Amniotic stem cell (primary cell): ENCODE results near the gene KIAA1755.
A peak's percentile ranks its signal among the peaks of the same experiment; 100 is the strongest.

ENCODE experiments used
- DNase-seq: peaks from one replicate; lab custom pipeline; 2025; lab: John Stamatoyannopoulos, UW

Gene KIAA1755

DNA sequence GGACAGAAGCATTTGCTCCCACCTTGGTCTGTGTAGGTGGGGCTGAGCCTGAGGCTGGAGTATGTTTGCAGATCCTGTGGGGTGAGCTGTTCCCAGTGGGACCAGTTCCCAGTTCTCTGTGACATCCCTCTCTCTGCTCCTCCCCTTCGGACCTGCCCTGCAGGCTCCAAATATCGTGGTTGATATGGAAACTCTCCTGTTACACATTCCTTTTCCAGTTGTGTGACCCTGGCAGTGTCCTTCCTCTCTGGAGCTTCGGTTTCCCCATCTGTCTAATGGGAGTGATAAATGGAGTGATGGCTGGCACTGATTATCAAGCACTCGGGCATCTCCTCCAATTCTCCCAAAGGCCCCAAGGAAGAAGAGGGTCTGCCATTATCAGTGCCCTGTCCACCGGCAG lies 79.8 kb downstream of the KIAA1755 start:
- no peak for DNase-seq

- no peak for DNase-seq
Observed at GRCh38 chr20:38179846-38180245, 80.7 kb downstream of the KIAA1755 start.

GRCh38 chr20:38178581-38178980 lies 82.0 kb downstream of the KIAA1755 start:
- DNase-seq: no peak

DNA sequence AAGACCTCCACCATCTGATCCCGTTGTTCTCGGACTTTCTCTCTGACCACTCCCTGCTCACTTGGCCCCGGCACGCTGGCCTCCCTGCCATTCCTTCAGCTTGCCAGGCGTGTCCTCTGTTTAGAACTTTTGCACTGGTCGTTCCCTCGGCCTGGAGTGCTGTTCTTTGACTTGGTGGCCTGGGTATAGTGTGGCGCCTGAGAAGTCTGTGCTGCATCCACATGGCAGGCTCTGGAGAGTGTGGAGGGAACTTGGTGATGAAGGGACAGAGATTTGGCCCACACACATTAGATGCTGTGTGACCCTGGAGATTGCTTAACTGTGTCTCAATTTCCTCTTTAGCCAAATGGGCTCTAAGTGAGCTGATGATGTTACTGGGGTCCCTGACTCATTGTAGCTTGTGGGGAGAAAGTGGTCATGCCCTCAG lies 82.5 kb downstream of the KIAA1755 start:
- no peak for DNase-seq

- DNase-seq: no peak
Observed at GRCh38 chr20:38177201-38177600, 83.3 kb downstream of the KIAA1755 start.

DNA sequence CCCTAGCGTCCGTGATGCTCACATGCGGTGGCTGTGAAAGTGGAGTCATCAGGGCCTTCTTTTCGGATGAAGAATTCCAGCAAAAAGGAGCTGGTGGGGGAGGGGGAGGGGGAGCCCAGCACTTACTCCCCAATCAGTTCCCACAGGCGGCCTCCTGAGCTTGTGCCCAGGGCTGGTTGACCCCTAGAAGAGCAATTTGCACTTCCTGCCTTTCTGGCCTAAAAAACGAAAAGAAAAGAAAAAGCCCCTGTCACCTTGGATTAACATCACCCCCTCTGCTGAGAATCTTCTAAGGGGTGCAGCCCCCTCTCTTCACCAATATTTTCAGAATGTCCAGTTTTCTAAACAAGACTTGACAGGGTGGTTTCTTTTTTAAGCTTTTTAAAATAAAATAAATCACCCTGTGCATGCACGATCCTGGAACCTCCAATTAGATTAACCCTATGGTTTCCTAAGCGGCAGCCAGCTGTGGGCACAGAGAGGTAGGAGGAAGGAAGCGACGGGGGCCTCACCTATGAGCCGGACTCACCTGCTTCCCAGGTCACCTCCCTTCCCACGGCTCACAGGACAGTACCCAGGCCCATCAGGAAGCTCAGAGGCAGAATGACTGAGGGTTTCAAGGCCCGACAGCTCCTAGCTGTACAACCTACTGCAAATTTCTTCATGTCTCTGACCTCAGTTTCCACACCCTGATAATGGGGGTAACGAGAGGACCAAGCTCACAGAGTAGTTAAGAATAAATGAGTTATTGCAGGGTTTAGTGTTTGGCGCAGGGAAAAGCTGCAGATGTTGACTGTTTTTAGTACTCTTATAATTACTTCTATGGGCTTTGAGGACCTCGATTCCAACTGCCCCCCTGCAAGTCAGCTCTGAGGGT lies 85.0 kb downstream of the KIAA1755 start:
- no peak for DNase-seq

- DNase-seq: peak; percentile 60
Observed at GRCh38 chr20:38173237-38174156, 87.0 kb downstream of the KIAA1755 start.

DNA sequence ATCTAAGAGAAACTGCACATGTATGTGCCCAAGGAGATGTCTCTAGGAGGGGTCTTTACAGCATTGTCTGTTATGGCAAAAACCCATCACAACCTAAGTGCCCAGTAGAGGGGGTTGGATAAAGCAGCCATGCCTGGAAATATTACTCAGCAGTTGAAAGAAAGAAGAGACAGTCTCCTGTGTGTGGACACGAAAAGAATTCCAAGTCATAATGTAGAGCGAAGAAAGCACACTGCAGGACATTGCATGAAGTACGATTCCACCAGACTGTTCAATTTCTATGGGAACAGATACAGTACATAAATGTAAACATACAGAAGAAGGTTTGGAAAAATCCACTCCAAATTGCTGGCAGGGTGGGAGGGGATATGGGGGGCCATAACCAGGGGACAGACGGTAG lies 88.1 kb downstream of the KIAA1755 start:
- DNase-seq: no peak

DNA sequence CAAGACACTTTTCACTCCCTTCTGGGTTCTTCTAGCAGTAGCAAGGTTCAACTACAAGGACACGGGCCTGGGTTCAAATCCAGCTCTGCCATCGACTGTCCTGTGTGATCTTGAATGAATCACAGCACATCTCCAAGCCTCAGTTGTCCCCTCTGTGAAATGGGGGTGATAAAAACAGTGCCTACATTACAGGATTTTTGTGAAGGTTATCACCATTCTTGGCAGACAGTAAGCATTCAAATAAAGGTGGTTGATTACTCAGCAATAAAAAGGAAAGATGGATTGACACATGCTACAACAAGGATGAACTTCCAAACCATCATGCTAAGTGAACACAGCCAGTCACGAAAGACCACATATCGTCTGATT lies 88.9 kb downstream of the KIAA1755 start:
- DNase-seq: no peak

- DNase-seq: no peak
Observed at GRCh38 chr20:38170826-38171674, 89.5 kb downstream of the KIAA1755 start.

DNA sequence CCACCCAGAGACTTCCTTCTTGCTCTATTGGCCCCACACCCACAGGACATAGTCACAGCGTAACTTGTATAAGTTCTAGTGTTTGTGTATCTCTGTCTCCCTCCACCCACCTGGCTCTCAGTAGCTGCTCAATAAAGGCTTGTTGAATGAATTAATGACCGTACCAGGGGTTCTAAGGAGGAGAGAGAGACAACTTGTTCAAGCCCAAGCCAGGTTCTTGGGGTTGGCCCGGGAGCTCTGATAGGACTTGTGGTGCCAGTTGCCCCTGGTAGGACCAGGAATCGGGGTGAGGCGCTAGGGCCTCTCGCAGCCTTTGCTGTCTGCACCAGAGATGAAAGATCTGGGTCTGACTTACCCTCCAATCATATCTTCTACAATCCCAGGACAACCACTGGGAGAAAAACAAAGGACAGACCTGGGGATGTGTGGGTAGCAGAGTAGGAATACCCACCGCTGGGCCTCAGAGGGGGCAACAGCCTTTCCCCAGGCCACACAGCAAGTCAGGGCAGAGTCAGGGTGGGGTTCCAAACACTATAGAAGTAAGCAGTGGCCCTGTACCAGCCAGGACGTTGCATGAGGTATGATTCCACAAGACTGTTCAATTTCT lies 90.2 kb downstream of the KIAA1755 start:
- no peak for DNase-seq

DNA sequence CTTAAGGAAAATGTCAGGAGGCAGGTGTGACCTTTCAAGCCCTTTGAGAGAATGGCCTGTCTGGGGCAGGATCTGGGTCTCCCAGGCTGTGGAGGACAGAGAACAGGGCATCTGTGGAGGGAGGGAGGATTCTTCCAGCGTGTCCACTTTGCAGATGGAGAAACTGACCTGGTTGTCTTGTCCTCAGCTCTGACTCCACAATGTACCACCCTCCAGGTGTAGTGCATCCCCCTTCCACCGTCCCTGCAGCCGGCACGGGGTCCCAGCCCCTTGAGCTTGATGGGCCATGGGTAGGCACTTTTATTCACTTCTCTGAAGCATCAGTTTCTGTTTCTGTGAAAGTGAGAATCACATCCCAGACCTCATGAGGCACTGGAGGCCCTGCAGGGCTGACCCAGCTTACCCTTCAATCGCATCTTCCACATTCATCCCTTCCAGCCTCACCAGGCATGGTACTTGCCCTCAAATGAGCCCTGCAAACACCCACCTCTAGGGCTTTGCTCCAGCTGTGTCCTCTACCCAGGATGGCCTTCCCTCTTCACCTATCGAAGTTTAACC lies 90.8 kb downstream of the KIAA1755 start:
- DNase-seq: no peak

DNA sequence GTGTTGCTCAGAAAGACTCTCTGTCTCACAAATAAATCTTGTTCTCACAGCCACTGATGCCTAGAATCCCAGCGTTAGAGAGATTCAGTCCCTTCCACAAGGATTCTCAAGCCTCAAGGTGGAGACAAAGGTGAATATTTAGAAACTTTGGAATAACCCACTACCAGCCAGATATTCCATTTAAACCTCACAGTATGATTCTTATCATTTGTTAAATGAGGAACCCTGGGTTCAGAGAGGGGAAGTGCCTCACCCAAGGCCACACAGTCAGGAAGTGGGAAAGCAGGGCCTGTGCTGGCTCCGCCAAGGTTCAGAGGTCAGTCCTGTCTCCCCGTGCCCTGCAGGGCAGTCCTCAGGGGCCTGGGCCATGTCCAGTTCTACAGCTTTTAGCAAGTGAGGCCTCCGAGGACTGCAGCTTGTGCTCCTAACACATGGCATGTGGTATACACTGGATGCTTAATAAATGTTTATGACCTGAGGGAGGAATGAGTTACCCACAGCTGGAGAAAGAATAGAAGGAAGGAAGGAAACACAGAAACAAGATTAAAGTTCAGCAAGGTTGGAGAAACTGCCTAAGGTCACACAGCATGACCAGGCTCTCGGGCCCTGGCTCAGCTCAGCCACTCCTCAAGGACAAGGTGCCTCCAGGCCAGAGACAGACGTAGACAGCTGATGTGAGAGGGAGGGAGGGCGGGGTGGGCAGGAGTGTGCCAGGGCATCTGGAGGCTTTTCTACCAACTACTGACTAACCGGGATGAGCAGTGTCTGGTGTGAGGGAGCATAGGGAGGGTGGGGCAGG lies 91.5 kb downstream of the KIAA1755 start:
- DNase-seq: no peak

DNA sequence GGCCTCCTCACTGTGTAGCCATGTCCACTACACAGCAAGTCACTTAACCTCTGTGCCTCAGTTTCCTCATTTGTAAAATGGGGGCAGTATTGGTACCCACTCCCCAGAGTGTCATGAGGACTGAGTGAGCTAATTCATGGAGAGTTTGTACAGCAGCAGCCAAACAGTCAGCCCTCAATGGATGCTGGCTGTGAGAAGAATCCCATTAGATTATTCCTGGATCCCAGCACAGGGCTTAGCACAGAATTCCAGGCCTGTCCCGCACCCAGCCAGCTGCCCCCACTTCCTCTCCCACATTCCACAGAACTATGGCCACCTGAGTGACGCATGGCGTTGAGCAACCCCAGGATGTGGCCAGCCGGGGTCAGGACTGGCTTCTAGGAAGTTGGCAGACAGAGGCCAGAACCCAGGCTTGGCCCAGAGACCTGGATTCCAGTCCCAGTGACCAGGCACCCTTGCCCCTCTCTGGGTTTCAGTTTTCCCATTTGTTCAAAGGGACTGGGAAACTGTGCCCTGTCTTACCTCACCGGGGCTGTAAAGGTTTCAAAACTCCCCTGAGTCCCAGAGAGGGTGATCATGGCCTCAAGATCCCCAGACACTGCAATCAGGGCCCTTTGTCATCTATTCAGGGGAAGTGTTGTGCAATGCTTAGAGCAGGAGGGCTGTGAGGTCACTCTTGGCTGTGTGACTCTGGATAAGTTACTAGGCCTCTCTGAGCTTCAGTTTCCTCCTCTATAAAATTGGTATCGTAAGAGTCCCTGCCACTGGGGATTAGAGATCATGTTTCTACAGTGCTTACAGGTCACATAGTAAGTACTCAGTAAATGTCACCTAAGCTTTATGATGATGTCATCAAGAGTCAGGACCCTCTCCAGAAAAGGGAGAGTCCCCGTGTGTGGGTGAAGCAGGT lies 92.4 kb downstream of the KIAA1755 start:
- peak; percentile 45 for DNase-seq

- DNase-seq: no peak
Observed at GRCh38 chr20:38167328-38167850, 93.1 kb downstream of the KIAA1755 start.

GRCh38 chr20:38166703-38167233 lies 93.8 kb downstream of the KIAA1755 start:
- DNase-seq: no peak

- no peak for DNase-seq
Observed at GRCh38 chr20:38165966-38166702, 94.4 kb downstream of the KIAA1755 start.
